ENCODE data around the gene DUSP11.

Gene DUSP11

GRCh38 chr2:73779467-73780236 is at the start of gene DUSP11:
DUSP11 (minus strand) TSS chr2:73780103; CDS start chr2:73779974, 129 bp downstream.
- peak within 1 kb of the TSS; percentile 100 for H3K4me3 ChIP-seq (ENCODE audit: low read depth, low read length)
- peak; percentile 91 for TF ChIP-seq CTCF (IDR thresholded peaks at IDR 0.05; ENCODE audit: low read depth, low read length)

- no peak for TF ChIP-seq CTCF (IDR thresholded peaks at IDR 0.05; ENCODE audit: low read depth, low read length)
- peak within 1 kb of the TSS; percentile 83 for H3K4me3 ChIP-seq (ENCODE audit: low read depth, low read length)
These were observed 49.1 kb upstream of the DUSP11 start, which contains the start of gene STAMBP for GRCh38 chr2:73828818-73829570. STAMBP (plus strand) TSS chr2:73828961; CDS start chr2:73830857, 1,896 bp downstream.

- no peak for TF ChIP-seq CTCF (IDR thresholded peaks at IDR 0.05; ENCODE audit: low read depth, low read length)
These were observed 48.5 kb upstream of the DUSP11 start for GRCh38 chr2:73828389-73828817.

GRCh38 chr2:73827660-73828388 is 47.9 kb upstream of the DUSP11 start:
- H3K4me3 ChIP-seq (ENCODE audit: low read depth, low read length), result no peak overlapping the region; the same call in 1 of the 2 replicates
- no peak for TF ChIP-seq CTCF (IDR thresholded peaks at IDR 0.05; ENCODE audit: low read depth, low read length)

More at GRCh38 chr2:73828389-73828817, 48.5 kb upstream of the DUSP11 start:
- H3K4me3 ChIP-seq (ENCODE audit: low read depth, low read length), result peak overlapping the region; percentile 83

GRCh38 chr2:73827018-73827417 is 47.1 kb upstream of the DUSP11 start:
- H3K4me3 ChIP-seq (ENCODE audit: low read depth, low read length), result no peak overlapping the region
- no peak for TF ChIP-seq CTCF (IDR thresholded peaks at IDR 0.05; ENCODE audit: low read depth, low read length)

- no peak for TF ChIP-seq CTCF (IDR thresholded peaks at IDR 0.05; ENCODE audit: low read depth, low read length)
- H3K4me3 ChIP-seq (ENCODE audit: low read depth, low read length), result no peak overlapping the region
These were observed 45.5 kb upstream of the DUSP11 start for GRCh38 chr2:73825408-73825807.
